ENCODE results near the gene EXOC7. TPM values are rescaled to one million over a fixed set of nuclear protein-coding genes. Genes with fewer than 3 reads are reported as not detected.

EXOC7 gene
- total RNA-seq, 1 donor from 2014 or later, result 93.3 TPM

- DNase-seq, result no peak
These were observed 16.1 kb upstream of the EXOC7 start for GRCh38 chr17:76119409-76120371.

GRCh38 chr17:76115138-76115754 lies 11.7 kb upstream of the EXOC7 start:
- no peak for DNase-seq

GRCh38 chr17:76111956-76112355 lies 8.4 kb upstream of the EXOC7 start:
- DNase-seq, result no peak

GRCh38 chr17:76107509-76107908 lies 3.9 kb upstream of the EXOC7 start:
- no peak for DNase-seq

- no peak for DNase-seq
These were observed 3.1 kb upstream of the EXOC7 start for GRCh38 chr17:76106703-76107102.

GRCh38 chr17:76104896-76105231 lies 1.3 kb upstream of the EXOC7 start:
- no peak for DNase-seq

GRCh38 chr17:76104140-76104895 lies 731 bp upstream of the EXOC7 start:
- DNase-seq, result no peak

GRCh38 chr17:76102944-76103273 lies 678 bp downstream of the EXOC7 start:
- no peak for DNase-seq

- no peak for DNase-seq
These were observed 5.8 kb downstream of the EXOC7 start for GRCh38 chr17:76097716-76098295.

- DNase-seq, result no peak
These were observed 7.6 kb downstream of the EXOC7 start for GRCh38 chr17:76095943-76096342.

- no peak for DNase-seq
These were observed 9.5 kb downstream of the EXOC7 start for GRCh38 chr17:76094046-76094445.

- no peak for DNase-seq
These were observed 10.8 kb downstream of the EXOC7 start for GRCh38 chr17:76092526-76093413.

- DNase-seq, result no peak
These were observed 11.9 kb downstream of the EXOC7 start for GRCh38 chr17:76091526-76092286.

- DNase-seq, result no peak
These were observed 13.0 kb downstream of the EXOC7 start for GRCh38 chr17:76090517-76091129.

- DNase-seq, result no peak
These were observed 13.7 kb downstream of the EXOC7 start for GRCh38 chr17:76089680-76090516.

GRCh38 chr17:76088868-76089576 lies 14.6 kb downstream of the EXOC7 start:
- DNase-seq, result no peak

GRCh38 chr17:76088041-76088867 lies 15.3 kb downstream of the EXOC7 start:
- no peak for DNase-seq

GRCh38 chr17:76087531-76087930 lies 16.1 kb downstream of the EXOC7 start:
- DNase-seq, result no peak

All from occipital lobe (tissue), 2 donors.